ENCODE measurements around the gene SLITRK2.

GRCh38 chrX:145826466-145826865, 8.8 kb downstream of the SLITRK2 start:
- TF ChIP-seq CTCF (IDR thresholded peaks at IDR 0.05; ENCODE audit: poor library complexity) (no peak), EZH2phosphoT487 (IDR thresholded peaks at IDR 0.05; ENCODE audit: low read depth, severe bottlenecking, unreplicated experiment) (no peak)
